HG03175 (cell line): ENCODE measurements around the gene STRA6.

Experiments used
- ATAC-seq: cut with Tn5 transposase; IDR thresholded peaks from one replicate; pipeline ENCODE4 v1.9.1; 2021; ENCODE audit warnings: mild to moderate bottlenecking, moderate library complexity; ENCODE audit not compliant: unreplicated experiment

Gene STRA6

DNA sequence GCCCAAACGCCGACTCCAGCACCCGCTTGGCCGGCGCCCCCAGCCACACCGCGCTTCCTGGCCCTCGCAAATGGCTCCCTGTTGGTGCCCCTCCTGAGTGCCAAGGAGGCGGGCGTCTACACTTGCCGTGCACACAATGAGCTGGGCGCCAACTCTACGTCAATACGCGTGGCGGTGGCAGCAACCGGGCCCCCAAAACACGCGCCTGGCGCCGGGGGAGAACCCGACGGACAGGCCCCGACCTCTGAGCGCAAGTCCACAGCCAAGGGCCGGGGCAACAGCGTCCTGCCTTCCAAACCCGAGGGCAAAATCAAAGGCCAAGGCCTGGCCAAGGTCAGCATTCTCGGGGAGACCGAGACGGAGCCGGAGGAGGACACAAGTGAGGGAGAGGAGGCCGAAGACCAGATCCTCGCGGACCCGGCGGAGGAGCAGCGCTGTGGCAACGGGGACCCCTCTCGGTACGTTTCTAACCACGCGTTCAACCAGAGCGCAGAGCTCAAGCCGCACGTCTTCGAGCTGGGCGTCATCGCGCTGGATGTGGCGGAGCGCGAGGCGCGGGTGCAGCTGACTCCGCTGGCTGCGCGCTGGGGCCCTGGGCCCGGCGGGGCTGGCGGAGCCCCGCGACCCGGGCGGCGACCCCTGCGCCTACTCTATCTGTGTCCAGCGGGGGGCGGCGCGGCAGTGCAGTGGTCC lies 68.7 kb downstream of the STRA6 start:
- ATAC-seq, result no peak

DNA sequence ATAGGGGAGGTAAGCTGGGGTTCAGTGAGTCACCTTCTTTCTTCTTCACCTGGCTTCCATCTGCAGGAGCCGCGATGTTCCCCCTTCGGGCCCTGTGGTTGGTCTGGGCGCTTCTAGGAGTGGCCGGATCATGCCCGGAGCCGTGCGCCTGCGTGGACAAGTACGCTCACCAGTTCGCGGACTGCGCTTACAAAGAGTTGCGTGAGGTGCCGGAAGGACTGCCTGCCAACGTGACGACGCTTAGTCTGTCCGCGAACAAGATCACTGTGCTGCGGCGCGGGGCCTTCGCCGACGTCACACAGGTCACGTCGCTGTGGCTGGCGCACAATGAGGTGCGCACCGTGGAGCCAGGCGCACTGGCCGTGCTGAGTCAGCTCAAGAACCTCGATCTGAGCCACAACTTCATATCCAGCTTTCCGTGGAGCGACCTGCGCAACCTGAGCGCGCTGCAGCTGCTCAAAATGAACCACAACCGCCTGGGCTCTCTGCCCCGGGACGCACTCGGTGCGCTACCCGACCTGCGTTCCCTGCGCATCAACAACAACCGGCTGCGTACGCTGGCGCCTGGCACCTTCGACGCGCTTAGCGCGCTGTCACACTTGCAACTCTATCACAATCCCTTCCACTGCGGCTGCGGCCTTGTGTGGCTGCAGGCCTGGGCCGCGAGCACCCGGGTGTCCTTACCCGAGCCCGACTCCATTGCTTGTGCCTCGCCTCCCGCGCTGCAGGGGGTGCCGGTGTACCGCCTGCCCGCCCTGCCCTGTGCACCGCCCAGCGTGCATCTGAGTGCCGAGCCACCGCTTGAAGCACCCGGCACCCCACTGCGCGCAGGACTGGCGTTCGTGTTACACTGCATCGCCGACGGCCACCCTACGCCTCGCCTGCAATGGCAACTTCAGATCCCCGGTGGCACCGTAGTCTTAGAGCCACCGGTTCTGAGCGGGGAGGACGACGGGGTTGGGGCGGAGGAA lies 69.6 kb downstream of the STRA6 start:
- ATAC-seq, result no peak

DNA sequence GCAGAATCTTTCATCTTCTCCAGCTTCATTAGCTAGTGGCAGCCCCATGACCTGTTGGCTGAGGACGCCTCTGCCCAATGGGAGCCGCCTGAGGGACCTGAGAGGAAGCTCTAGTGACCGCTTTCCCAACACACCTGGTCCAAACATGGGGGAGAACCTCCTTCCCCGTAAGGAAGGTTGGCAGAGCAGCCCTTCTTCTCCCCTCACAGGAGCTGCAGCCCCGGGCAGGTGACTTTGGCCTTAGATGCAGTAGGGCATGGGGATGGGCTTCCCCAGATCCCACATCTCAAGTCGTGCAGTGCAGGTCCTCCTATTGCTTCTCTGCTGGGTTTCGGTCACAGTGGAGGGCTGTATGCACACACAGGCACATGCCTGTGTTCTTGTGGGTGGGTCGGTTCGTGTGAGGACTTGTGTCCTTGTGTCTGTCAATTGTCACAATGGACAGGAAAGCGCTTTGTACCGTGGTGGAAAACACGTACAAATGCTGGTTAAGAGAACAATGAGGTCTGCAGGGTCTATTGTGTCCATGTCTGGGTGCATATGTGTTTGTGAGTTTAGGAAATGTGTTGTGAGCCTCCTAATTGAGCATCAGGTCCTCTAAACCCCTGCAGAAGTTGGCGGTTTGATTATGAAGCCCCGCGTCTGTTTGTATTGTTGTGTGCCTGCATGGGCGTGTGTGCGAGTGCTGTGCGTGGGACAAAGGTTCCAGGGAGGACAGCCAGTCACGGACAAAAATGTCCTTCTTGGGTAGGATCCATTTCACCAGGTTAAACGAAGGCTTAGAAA lies 70.8 kb downstream of the STRA6 start:
- no peak for ATAC-seq

DNA sequence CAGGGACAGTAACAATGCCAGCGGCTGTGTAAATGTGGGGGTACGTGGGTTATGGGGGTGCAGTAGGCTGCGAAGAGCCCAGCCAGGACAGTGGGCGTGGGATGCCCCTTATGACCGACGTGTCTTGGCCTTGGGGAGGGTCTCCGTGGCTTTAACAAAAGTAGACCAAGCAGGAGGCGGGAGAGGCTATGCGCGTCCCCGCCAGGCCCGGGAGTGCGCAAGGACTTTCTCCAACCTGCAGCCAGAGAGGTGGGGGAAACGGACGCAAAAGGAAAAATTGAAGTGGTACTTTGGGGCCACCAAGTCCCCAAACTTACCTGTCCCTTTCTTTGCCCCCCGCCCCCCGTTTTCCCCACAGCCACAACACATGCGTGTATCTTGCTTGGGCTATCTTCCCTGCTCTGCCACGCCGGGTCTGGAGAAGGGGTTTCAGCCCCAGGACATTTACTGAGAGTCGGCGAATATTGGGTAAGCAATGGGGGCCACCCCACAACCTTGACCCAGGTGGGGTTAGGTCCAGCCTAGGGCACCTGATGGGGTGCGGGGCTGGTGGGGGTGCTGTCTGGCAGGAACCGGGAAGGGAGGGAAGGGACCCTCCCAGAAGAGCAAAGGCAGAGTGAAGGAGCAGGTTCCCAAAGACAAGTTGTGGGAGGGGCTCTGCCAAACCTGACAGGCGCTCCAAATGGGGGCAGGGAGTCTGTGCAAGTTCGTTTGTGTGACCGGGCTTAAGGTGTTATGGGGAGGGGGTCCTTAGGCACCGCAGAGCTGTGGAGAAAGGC lies 71.5 kb downstream of the STRA6 start:
- ATAC-seq, result no peak

DNA sequence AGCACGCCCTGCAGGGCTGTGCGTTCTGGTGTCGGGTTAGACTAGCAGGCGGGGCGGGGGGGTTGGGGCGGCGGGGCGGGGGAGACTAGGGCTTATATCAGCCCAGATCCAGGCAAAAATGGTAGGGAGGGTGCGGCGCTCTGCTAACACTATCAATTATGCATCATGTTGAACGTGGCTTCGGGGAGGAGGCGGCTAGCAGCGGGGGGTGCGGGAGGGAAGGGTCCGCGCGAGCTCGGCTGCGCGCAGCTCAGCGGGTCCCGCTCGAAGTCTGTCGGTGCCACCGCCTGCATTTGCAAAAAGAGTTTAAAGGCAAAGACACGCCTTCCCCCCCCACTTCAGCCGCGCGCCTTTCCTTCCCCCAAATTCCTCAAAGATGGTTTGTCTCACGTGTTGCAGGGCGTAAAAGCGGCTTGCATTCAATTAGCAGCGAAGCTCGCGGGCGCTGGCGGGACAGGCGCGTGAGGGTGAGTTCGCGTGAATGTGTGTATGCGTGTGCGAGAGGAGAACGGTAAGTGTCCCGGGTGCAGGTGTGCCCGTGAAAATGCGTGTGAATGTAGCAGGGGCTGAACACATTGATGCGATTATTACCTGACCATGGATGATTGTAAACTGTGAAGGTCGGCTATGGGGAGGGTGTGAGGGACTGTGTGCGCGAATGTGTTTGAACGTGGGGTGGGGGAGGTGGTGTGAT lies 72.3 kb downstream of the STRA6 start, which contains the start of gene ISLR2:
Gene ISLR2 (plus strand): TSS at position 432 of the 694 bp plus-strand sequence. CDS start 2,169 bp downstream, outside the sequence.
- ATAC-seq, result no peak

DNA sequence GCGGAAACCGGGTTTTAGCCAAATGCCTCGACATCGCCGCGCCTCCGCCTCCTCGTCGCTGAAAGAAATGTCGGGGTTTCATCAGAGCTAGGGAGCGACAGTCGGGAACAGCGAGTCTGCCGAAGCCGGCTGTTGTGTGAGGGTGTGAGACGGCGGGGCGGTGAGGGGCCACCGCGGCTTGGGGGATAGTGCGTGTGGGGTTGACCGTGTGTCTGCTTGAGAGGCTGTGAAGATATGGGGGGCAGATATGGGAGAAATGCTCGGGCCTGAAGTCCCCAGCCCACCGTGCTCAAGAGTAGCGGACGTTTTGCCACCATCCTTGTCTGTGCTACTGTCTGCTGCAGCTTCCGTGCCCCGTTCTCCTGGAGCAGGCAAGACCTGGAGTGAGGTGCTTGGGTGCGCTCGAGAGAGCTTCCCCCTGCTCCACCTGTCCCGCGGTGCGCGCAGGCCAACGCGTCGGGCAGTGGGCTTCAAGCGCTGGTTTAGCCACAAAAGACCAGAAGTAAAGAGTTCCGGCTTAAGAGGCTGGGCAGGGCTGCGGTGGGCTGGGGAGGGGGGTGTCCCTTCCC lies 72.9 kb downstream of the STRA6 start:
- ATAC-seq, result no peak
